ENCODE measurements around the gene BCL2L1.

BCL2L1 gene

DNA sequence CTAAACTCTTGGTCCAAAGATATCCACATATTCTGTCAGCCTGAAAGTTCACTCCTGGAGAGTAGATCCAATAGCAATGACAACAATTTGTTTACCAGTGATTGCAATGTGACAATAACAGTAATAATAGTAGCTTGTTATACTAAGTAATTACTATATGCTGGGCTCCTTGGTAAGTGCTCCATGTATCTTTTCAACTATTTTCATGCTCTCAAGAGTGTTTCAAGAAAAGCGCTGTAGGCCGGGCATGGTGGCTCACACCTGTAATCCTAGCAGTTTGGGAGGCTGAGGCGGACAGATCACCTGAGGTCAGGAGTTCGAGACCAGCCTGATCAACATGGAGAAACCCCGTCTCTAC is 15.4 kb downstream of the BCL2L1 start:
- Histone ChIP-seq H3K27me3 (ENCODE audit: insufficient read depth, low read length) (no peaks in the 10 kb centered on the region), H3K9me3 (ENCODE audit: insufficient read depth, low read depth, low read length) (no peaks in the 10 kb centered on the region), H3K4me3 (ENCODE audit: low read length) (no peak overlapping the region), H3K36me3 (ENCODE audit: insufficient read depth, low read length) (peaks cover 39% of the 10 kb centered on the region), H3K9ac (ENCODE audit: low read depth, low read length) (no peak overlapping the region), H3K4me1 (ENCODE audit: insufficient read depth, low read length) (peaks cover 34% of the 10 kb centered on the region), H3K27ac (ENCODE audit: low read depth, low read length) (no peak overlapping the region)
- WGBS: 96% methylated on average over 5 of the region's 5 CpGs

DNA sequence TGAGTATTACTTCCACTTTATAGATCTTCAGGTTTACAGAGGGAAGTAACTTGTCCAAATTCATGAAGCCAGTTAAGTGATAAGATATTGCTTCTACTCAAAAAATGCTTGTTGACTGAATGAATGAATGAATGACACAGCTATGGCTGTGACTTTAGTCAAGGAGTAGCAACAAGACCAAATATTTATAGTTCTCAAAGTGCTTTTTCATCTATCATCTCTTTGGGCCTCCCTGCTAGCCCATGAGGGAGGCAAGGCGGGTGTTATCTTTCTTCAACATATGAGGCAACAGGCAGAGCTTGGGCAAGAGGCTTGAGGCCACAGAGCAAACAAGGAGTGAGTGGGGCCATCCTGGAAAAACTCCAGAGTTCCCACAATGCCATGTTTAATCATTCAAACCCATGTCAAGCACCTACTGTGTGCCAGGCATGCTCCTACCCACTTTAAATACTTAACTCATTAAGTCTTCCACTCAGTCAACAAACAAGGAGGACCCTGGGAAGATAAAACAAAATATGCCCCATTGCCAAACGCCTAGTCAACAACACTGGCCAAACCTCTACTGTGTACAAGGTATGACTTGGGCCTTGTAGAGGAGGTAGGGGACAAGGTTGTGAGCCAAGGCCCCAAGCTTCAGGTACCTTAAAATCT is 15.9 kb downstream of the BCL2L1 start:
- 90% methylated on average over 2 of the region's 2 CpGs for WGBS
- H3K9ac ChIP-seq (ENCODE audit: low read depth, low read length): no peak overlapping the region
- H3K27me3 ChIP-seq (ENCODE audit: insufficient read depth, low read length): no peaks in the 10 kb centered on the region
- H3K27ac ChIP-seq (ENCODE audit: low read depth, low read length): no peak overlapping the region
- peaks cover 29% of the 10 kb centered on the region for H3K4me1 ChIP-seq (ENCODE audit: insufficient read depth, low read length)
- H3K36me3 ChIP-seq (ENCODE audit: insufficient read depth, low read length): peaks cover 39% of the 10 kb centered on the region
- H3K9me3 ChIP-seq (ENCODE audit: insufficient read depth, low read depth, low read length): no peaks in the 10 kb centered on the region
- H3K4me3 ChIP-seq (ENCODE audit: low read length): no peak overlapping the region

GRCh38 chr20:31705598-31706597 is 16.8 kb downstream of the BCL2L1 start:
- Histone ChIP-seq H3K4me3 (ENCODE audit: low read length) (no peak overlapping the region), H3K9me3 (ENCODE audit: insufficient read depth, low read depth, low read length) (no peaks in the 10 kb centered on the region), H3K9ac (ENCODE audit: low read depth, low read length) (no peak overlapping the region), H3K4me1 (ENCODE audit: insufficient read depth, low read length) (peaks cover 22% of the 10 kb centered on the region), H3K27me3 (ENCODE audit: insufficient read depth, low read length) (no peaks in the 10 kb centered on the region), H3K36me3 (ENCODE audit: insufficient read depth, low read length) (peaks cover 32% of the 10 kb centered on the region), H3K27ac (ENCODE audit: low read depth, low read length) (no peak overlapping the region)
- 95% methylated on average over 4 of the region's 4 CpGs for WGBS

- peak overlapping the region; percentile 38; the same call in 1 of the 2 replicates for H3K27ac ChIP-seq (ENCODE audit: low read depth, low read length)
Observed at GRCh38 chr20:31705191-31705590, 17.5 kb downstream of the BCL2L1 start.

GRCh38 chr20:31704225-31705119 is 18.2 kb downstream of the BCL2L1 start:
- Histone ChIP-seq H3K27ac (ENCODE audit: low read depth, low read length) (peak overlapping the region; percentile 73; the same call in 1 of the 2 replicates), H3K36me3 (ENCODE audit: insufficient read depth, low read length) (peaks cover 32% of the 10 kb centered on the region), H3K27me3 (ENCODE audit: insufficient read depth, low read length) (no peaks in the 10 kb centered on the region), H3K4me1 (ENCODE audit: insufficient read depth, low read length) (peaks cover 24% of the 10 kb centered on the region), H3K9ac (ENCODE audit: low read depth, low read length) (no peak overlapping the region), H3K9me3 (ENCODE audit: insufficient read depth, low read depth, low read length) (no peaks in the 10 kb centered on the region), H3K4me3 (ENCODE audit: low read length) (no peak overlapping the region)
- WGBS: 91% methylated on average over 10 of the region's 11 CpGs

More at GRCh38 chr20:31705191-31705590, 17.5 kb downstream of the BCL2L1 start:
- Histone ChIP-seq H3K27me3 (ENCODE audit: insufficient read depth, low read length) (no peaks in the 10 kb centered on the region), H3K9me3 (ENCODE audit: insufficient read depth, low read depth, low read length) (no peaks in the 10 kb centered on the region), H3K4me3 (ENCODE audit: low read length) (no peak overlapping the region), H3K4me1 (ENCODE audit: insufficient read depth, low read length) (peaks cover 22% of the 10 kb centered on the region), H3K9ac (ENCODE audit: low read depth, low read length) (no peak overlapping the region), H3K36me3 (ENCODE audit: insufficient read depth, low read length) (peaks cover 28% of the 10 kb centered on the region)

- H3K36me3 ChIP-seq (ENCODE audit: insufficient read depth, low read length): peaks cover 18% of the 10 kb centered on the region; the same call in 1 of the 2 replicates
- no CpG with 5 or more reads among the region's 1 CpG for WGBS
Observed at GRCh38 chr20:31701591-31701990, 21.1 kb downstream of the BCL2L1 start.

GRCh38 chr20:31700747-31701146 is 21.9 kb downstream of the BCL2L1 start:
- Histone ChIP-seq H3K9ac (ENCODE audit: low read depth, low read length) (no peak overlapping the region), H3K4me3 (ENCODE audit: low read length) (no peak overlapping the region), H3K9me3 (ENCODE audit: insufficient read depth, low read depth, low read length) (no peaks in the 10 kb centered on the region), H3K27ac (ENCODE audit: low read depth, low read length) (no peak overlapping the region), H3K4me1 (ENCODE audit: insufficient read depth, low read length) (peaks cover 23% of the 10 kb centered on the region; the same call in 1 of the 2 replicates), H3K36me3 (ENCODE audit: insufficient read depth, low read length) (0 out of 2 replicates have a peak, but pooled peaks cover 14% of the 10 kb centered on the region), H3K27me3 (ENCODE audit: insufficient read depth, low read length) (no peaks in the 10 kb centered on the region)
- 93% methylated on average over 5 of the region's 5 CpGs for WGBS

More at GRCh38 chr20:31701591-31701990, 21.1 kb downstream of the BCL2L1 start:
- Histone ChIP-seq H3K27me3 (ENCODE audit: insufficient read depth, low read length) (no peaks in the 10 kb centered on the region), H3K9ac (ENCODE audit: low read depth, low read length) (no peak overlapping the region), H3K27ac (ENCODE audit: low read depth, low read length) (no peak overlapping the region), H3K4me3 (ENCODE audit: low read length) (no peak overlapping the region), H3K4me1 (ENCODE audit: insufficient read depth, low read length) (peaks cover 23% of the 10 kb centered on the region; the same call in 1 of the 2 replicates), H3K9me3 (ENCODE audit: insufficient read depth, low read depth, low read length) (no peaks in the 10 kb centered on the region)

DNA sequence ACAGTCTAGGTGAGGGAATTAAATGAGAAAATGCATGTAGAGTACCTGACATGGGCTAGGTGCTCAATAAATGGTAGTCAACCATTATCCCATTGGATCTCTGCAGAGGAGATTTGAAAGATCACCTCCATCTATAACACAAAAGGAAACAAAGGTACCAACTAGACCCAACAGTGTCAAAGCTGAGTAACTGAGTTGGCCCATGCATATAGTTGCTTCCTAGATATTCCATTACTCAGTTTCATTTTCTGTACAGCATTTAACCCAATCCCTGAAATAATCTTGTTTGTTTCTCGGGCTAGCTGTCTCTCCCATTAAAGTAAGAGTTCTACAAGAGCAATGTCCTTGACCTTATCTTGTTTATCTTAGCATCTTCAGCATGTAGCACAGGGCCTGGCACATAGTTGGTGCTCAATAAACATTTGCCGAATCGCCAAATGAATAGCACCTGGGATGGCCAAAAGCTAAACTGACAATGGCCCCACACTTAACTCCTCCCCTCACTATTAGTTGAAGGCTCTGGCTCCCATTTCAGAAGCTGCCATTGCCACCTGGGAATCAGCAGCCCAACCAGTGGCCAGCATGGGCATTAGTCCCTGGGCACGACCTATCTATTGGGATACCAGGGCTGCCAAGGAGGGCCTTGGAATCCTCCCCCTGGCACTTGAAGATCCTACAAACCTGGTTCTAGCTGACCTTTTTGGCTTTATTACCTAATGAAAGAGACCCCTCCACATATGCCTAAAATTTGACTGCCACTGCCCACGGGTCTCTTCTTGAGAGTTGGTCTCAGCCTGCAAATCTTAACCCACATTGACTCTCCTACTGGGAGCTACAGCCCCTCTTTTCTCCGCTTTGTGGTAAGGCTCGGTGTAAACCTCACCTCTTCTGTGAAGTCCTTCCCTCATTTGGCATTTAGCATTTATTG is 22.6 kb downstream of the BCL2L1 start:
- Histone ChIP-seq H3K4me1 (ENCODE audit: insufficient read depth, low read length) (peaks cover 25% of the 10 kb centered on the region), H3K4me3 (ENCODE audit: low read length) (no peak overlapping the region), H3K9me3 (ENCODE audit: insufficient read depth, low read depth, low read length) (no peaks in the 10 kb centered on the region), H3K27ac (ENCODE audit: low read depth, low read length) (no peak overlapping the region), H3K27me3 (ENCODE audit: insufficient read depth, low read length) (no peaks in the 10 kb centered on the region), H3K36me3 (ENCODE audit: insufficient read depth, low read length) (0 out of 2 replicates have a peak, but pooled peaks cover 14% of the 10 kb centered on the region), H3K9ac (ENCODE audit: low read depth, low read length) (no peak overlapping the region)
- WGBS: 94% methylated on average over 7 of the region's 7 CpGs

- 92% methylated on average over 6 of the region's 6 CpGs for WGBS
- no peaks in the 10 kb centered on the region for H3K27me3 ChIP-seq (ENCODE audit: insufficient read depth, low read length)
Observed at GRCh38 chr20:31698803-31699718, 23.6 kb downstream of the BCL2L1 start.

More at GRCh38 chr20:31698803-31699718, 23.6 kb downstream of the BCL2L1 start:
- Histone ChIP-seq H3K4me1 (ENCODE audit: insufficient read depth, low read length) (peaks cover 25% of the 10 kb centered on the region), H3K36me3 (ENCODE audit: insufficient read depth, low read length) (0 out of 2 replicates have a peak, but pooled peaks cover 14% of the 10 kb centered on the region), H3K9me3 (ENCODE audit: insufficient read depth, low read depth, low read length) (no peaks in the 10 kb centered on the region), H3K27ac (ENCODE audit: low read depth, low read length) (no peak overlapping the region), H3K9ac (ENCODE audit: low read depth, low read length) (no peak overlapping the region), H3K4me3 (ENCODE audit: low read length) (no peak overlapping the region)

Data from HUES64 (cell line).